HL-60/S4 treated with phorbol 12-myristate 13-acetate at 8.2 ng/mL for 4 days and 3 days (cell line): ENCODE results near the gene AGAP1.

ENCODE experiments used
- in situ Hi-C: fragments of 300-500 bp; cut with MboI; formaldehyde crosslinking; loops from 2 replicates; pipeline ENCODE4 v1.15.0; 2022; ENCODE audit warnings: low sequenced_read_pairs

AGAP1 gene

GRCh38 chr2:235564884-235565530 lies 71.2 kb downstream of the AGAP1 start:
- in situ Hi-C loops: no loop called here

DNA sequence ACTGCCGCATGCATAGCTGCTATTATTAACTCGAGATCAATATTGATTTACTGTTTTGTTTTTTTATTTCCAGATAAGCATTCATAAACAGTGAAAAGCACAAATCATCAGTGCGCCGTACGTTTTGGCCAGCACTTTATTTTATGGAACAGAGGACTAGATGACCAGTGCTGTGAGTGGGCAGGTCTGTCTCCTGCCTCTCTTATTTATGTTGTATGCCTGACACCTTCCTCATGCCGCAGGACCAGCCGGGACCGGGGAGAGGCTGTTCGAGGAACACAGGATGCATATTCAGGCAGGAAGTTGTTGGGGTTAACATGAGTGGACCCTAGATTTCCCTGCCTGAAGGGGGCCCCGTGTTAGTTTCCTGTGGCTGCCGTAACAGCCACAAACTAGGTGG lies 72.6 kb downstream of the AGAP1 start:
- in situ Hi-C loops: no loop called here

- in situ Hi-C loops: no loop called here
Observed at GRCh38 chr2:235566931-235567495, 73.2 kb downstream of the AGAP1 start.

GRCh38 chr2:235567842-235568241 lies 74.0 kb downstream of the AGAP1 start:
- in situ Hi-C loops: no loop called here

DNA sequence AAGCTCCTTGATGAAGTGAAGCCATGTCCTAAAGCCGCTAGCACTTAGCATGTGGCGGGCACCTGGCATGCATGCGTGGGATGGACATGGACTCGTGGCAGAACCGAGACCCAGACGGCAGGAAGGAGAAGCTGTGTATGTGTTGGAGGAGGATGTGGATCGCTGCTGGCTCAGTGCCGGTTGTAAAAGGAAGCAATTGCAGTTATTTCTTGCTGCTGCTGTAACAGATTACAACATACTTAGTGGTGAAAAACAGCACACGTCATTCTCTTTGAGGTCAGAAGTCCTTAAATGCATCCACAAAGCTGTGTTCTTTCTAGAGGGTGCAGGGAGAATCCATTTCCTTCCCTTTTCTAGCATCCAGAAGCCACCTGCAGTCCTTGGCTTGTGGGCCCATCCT lies 74.6 kb downstream of the AGAP1 start:
- in situ Hi-C loops: no loop called here

DNA sequence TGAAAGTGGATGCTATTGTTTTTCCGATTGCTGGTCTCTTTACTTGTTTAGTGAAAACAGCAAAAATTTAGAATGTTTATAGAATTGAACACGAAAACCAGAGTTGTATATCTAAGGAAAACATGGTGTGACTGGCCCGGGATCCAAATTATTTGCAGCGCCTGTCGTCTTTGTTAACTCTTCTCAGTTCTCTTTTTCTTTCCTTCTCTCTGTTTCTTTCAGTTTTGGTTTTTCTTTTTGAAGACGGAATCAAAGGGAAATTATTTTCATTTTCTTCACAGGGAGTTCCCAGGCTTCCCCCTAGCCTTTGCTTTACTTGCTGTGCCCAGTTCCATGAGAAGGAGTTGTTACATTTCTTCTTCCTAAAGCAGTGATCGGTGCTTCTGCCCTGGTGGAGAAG lies 76.0 kb downstream of the AGAP1 start:
- in situ Hi-C loops: no loop called here

- in situ Hi-C loops: no loop called here
Observed at GRCh38 chr2:235570256-235570655, 76.4 kb downstream of the AGAP1 start.

- in situ Hi-C loops: no loop called here
Observed at GRCh38 chr2:235570966-235571692, 77.3 kb downstream of the AGAP1 start.

DNA sequence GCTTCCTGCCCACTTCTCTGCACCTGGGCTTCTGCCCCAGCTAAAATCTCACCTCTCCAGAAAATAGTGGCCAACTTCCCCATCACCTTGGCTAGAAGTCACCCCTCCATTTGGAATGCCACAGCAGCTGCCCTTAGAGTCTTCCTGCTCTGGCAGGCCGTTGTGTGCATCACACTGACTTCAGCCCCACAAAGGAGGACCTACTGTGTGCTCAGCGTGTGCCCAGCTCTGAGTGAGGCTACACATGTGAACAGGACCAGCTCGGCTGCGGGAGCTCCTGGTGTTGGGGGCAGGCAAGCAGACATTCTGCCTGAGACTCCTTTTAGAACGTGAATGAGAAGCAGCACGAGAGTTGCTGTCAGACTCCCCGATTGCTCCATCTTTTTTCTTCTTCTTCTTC lies 78.7 kb downstream of the AGAP1 start:
- in situ Hi-C loops: no loop called here

GRCh38 chr2:235573331-235574221 lies 79.7 kb downstream of the AGAP1 start:
- in situ Hi-C loops: no loop called here

DNA sequence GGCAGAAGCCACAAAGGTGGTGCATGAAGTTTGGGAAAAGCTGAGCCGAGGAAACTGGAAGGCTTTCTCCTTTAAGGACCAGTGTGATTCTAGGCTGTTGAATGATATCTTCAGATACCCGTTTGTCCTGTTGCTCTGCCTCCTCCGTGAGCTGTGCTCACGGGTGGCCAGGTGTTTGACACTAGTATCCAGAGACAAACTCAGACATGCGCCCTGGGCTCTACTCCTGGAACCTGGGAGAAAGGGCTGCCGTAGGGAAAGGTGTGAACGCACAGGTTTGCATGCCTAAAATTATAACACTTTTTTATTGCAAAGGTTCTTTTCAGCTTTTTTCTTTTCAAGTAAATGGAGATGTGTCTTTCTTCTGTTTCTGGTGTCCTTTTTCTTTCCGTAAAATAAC lies 81.6 kb downstream of the AGAP1 start:
- in situ Hi-C loops: no loop called here

DNA sequence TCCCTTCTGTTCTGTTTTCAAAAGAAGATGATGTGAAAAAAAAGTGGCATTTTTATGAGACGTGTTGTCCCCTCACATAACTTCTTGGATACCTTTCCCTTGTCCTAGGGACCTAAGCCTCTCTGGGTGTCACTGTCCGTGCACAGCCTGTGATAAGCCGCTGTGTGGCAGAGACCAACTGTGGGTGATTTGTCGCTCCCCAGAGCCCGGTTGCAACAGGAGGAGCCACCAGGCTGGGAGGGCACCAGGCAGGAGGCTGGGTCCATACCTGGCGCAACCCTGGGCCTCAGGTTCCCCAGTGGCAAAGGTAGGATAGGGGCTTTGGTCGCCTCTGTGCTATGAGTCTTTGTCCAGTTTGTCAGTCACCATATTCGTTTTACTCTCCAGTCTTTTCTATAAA lies 82.1 kb downstream of the AGAP1 start:
- in situ Hi-C loops: no loop called here

DNA sequence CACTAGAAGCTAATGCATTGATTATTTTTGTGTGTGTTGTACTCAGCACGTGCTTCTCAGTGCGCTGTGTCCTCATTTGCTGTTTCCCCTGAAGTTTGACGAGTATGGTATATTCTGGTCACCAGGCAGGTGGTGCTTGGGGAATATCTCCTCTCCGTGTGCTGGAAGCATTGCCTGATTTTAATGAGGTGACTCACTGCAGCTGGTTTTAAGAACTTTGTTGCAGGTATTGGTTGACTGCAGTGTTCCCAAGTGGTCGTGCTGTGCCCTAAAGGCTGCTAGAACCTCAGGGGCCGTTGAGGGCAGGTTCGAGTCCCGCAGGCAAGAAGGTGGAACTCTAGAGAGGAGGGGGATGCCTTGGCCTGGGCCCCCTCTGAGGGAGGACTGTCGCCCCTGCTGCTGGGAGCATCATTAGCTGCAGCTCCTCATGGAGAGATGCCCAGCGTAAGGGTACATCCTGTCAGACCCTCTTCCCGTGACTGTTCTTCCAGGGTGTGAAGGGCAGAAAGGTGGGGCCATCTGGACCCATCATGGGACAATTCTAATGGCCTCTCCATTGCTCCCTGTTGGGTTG lies 82.6 kb downstream of the AGAP1 start:
- in situ Hi-C loops: no loop called here

DNA sequence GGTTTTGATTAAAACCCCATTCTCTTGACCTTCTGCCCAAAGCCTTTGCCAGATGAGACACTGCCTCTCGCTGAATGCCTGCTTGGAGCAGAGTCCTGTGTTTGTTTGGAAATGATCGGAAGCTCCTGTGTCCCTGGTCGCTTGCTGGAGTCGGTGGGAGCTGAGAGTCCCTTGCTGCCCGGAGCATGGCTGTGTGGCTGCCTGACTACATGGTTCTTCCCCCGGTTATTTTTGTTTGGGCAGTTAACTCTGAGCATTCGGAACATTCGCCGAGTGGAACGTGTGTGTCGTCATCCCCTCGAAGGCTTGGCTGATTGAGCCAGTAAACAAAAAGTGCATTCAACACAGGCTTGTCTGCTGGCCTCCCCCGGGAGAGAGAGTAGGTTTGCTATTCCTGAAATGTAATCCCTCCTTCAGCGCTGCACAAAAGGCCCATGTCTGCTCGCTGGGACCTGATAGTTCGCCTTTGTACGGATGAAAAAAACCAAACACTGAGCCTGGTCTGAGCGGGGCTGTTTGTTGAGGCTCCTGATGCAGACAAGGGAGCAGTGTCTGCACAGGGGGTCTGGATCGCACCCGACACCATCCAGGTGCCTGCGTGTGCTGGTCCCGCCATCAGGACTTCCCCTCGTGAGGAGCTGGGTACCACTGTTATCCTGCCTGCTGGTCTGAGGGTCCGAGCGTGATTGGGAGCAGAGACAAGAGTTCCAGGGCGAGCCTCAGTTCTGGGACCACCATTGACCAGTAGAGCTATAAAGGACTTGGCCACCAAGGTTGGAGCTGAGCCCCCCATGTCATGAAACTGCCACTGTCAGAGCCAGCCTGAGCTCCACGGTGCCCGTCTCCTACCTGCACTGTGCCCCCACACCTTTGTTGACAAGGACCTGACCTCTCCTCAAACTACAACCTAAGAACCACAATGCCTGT lies 83.8 kb downstream of the AGAP1 start:
- in situ Hi-C loops: no loop called here

DNA sequence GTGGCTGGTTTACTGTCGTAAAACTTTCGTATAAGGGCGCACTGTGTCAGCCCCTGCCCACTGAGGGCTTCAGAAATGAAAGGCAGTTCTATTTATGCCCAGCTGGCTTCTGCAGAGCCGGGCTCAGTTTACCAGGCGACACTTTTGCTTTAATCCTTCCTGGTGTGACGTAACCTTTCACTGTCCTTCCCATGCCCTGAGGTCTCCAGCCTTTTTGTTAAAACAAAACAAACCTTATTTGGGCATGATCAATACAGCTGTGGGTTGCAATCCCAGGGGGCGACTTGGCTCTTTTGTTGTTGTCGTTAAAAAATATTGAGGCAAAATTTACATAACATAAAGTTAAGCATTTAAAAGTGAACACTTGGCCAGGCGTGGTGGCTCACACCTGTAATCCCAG lies 85.3 kb downstream of the AGAP1 start:
- in situ Hi-C loops: no loop called here

GRCh38 chr2:235580426-235581157 lies 86.7 kb downstream of the AGAP1 start:
- in situ Hi-C loops: no loop called here

DNA sequence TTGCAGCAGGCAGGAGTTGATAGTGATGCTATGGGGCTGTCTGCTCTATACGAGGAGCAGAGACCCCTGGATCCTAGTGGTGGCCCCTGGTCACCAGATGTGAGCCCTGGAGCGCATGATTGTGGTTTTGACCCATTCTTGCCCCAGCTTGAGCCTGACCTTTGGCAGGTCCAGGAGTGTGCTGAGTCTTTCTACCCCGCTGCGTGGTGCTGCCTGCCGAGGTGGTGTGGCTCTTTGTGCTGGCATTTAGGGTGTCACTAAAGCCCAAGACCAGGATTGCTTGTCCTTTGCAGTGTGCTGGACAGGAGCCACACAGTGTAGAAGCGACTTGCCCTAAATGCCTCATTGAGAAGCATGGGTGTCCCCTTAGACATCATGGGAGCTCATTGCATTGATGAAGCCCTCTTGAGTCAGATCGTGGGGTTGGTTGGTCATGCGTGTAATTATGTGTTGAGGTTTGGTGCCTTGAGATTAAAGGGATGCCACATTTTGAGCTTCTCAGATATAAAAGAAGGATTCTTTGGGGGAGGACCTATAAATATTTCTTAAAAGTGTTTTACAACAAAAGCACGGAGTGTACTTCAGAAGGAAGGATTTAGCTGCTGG lies 88.3 kb downstream of the AGAP1 start:
- in situ Hi-C loops: no loop called here

- in situ Hi-C loops: no loop called here
Observed at GRCh38 chr2:235582729-235583128, 88.9 kb downstream of the AGAP1 start.

GRCh38 chr2:235583144-235583543 lies 89.3 kb downstream of the AGAP1 start:
- in situ Hi-C loops: no loop called here
